Gastroesophageal sphincter (tissue), 3 donors: ENCODE measurements around the gene HELZ.

Experiments
- CTCF ChIP-seq, 4 experiments: fragments of 200-600 bp in 2 of 4; fragments of 450-650 bp in 2 of 4; sonication (generic) in 1 of 4; IDR thresholded peaks; one replicate each; pipeline ENCODE4 v1.5.1; 2017 to 2019; ENCODE audit warnings: antibody characterized with exemption in 4 of 4, mild to moderate bottlenecking in 2 of 4, moderate library complexity in 2 of 4
- EP300 ChIP-seq: sonication (generic); formaldehyde crosslinking; IDR thresholded peaks from one replicate; pipeline ENCODE4 v1.6.1; 2017; ENCODE audit warnings: antibody characterized with exemption, mild to moderate bottlenecking
- POLR2AphosphoS5 ChIP-seq: sonication (generic); formaldehyde crosslinking; IDR thresholded peaks from one replicate; pipeline ENCODE4 v1.6.1; 2017; ENCODE audit warnings: antibody characterized with exemption

- TF ChIP-seq CTCF (IDR thresholded peaks at IDR 0.05) (no peak), POLR2AphosphoS5 (no peak), EP300 (no peak)
Measured at GRCh38 chr17:67043283-67043682, 201.7 kb downstream of the HELZ start.
